Bladder microvascular endothelial cell (primary cell): ENCODE results near the gene AK6. TPM values are rescaled to one million over a fixed set of nuclear protein-coding genes. Genes with fewer than 3 reads are reported as not detected.

Experiments
- total RNA-seq: library from RNA; depleted of rRNA; stranded (reverse); fragments of >200 nt; gene quantifications from 2 replicates; pipeline ENCODE4 v1.2.3, GENCODE V29; 2014

Gene AK6
- 22.7 and 65.5 TPM in 2 replicates for total RNA-seq

DNA sequence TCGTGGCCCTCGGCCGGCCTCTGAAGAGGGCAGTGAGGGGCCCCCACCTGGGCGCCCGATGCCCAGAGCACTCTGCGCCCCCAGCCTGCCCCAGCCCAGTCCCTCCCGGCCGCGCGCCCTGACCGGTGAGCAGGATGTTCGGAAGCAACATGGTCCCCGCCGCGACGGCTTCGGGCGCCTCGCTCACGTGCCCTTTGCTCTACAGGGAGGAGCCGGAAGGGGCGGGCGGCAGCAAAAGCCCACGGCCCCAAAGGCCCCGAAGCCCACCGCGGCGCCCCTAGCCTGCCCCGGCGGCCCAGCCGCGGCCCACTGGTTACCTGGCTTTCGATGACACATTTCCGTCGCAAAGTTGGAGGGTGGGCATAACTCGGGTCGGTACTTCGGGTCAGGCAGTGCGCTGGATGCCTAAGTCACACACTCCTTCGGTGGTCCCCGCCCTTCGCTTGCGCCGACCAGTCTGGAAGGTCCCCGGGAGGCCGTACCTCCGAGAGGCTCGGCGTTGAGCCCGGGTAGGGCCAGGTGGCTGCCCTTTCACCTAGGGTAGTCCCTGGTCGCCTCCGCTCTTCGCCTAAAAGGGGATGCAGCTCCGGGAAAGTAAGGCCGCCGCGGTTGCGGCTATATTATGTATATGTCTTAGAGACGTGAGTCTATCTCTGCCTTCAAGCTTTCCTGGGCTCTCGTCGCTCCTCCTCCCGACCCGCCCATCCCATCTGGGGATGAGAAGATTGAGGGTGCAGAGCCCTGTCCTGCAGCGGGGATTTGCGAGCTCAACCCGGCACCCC is at the start of gene AK6, which contains the start of the genes RAD17 and TAF9:
AK6 (minus strand) TSS at position 181 of the 782 bp plus-strand sequence; CDS start at position 151, 30 bp downstream.
RAD17 (plus strand) TSS at position 479 of the 782 bp plus-strand sequence. CDS start 2,391 bp downstream, outside the sequence.
TAF9 (minus strand) TSS at position 181 of the 782 bp plus-strand sequence. CDS start 3,783 bp downstream, outside the sequence.

DNA sequence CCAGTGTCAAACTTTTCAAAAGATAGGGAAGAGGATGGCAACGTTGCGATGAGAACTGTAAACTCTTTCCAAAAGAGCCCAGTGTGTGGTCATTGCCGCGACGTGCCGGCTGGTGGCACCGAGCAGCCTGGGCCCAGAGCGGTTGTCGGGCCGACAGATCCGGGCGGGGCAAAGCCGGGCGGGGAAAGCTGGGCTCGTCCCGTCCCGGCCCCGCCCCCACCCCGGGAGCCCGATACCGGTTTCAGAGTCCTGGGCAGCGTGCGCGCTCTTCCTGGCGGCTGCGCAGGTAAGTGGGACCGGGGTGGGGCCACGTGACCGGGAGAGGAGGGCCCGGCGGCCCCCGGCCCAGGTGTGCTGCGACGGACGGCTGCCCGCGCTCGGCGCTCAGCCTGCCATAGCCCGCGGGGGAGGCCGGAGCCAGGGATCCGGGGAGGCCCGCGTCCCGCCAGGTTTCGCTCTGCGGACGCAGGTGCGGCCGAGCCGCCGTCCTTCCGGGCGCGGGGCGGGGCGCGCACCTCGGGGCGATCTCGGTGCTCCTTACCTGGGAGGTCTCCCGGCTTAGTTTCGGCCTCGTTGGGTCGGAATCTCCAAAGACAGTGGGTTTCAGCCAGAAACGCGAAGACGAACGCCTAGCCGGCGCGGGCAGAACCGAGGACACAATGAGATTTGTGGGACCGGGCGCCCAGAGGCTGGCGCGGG is 45.7 kb upstream of the AK6 start, which contains the start of gene MARVELD2:
MARVELD2 (plus strand) TSS at position 232 of the 699 bp plus-strand sequence. CDS start 4,270 bp downstream, outside the sequence.

Other genes starting within 250 kb of the AK6 start
- gene CCNB1, start 202.4 kb downstream of the AK6 start, total RNA-seq, result 64.4 and 126 TPM in 2 replicates
- gene CENPH, start 179.9 kb downstream of the AK6 start, total RNA-seq, result 3.1 and 9.6 TPM in 2 replicates
- 29.5 and 47.3 TPM in 2 replicates for gene CDK7, start 134.6 kb downstream of the AK6 start, total RNA-seq
- gene CCDC125, start 36.7 kb downstream of the AK6 start, total RNA-seq, result 2.9 and 5.5 TPM in 2 replicates
- gene TAF9, start within 50 bp of the AK6 start, total RNA-seq, result 67.8 and 96.9 TPM in 2 replicates
- gene RAD17, start 298 bp upstream of the AK6 start, total RNA-seq, result 9.7 and 16.3 TPM in 2 replicates
- 0.81 and 4.4 TPM in 2 replicates for gene MARVELD2, start 45.6 kb upstream of the AK6 start, total RNA-seq
- gene OCLN, start 123.3 kb upstream of the AK6 start, total RNA-seq, result 1.3 and 6.5 TPM in 2 replicates
- 18.3 and 30.9 TPM in 2 replicates for gene GTF2H2C, start 190.7 kb upstream of the AK6 start, total RNA-seq